A549 (cell line): Measurements from ENCODE around the gene IER5L. TPM values are rescaled to one million over a fixed set of nuclear protein-coding genes. Genes with fewer than 3 reads are reported as not detected.

Source experiments
- ATAC-seq, 2 experiments: fragments of 200-7000 bp in 1 of 2; fragments of >200 bp in 1 of 2; cut with Nextera tagmentation in 1 of 2; cut with Tn5 transposase in 1 of 2; 3 replicates each; pipeline versions ENCODE4 v1.8.0 to v1.9.1; 2018 to 2020; ENCODE audit warnings: mild to moderate bottlenecking in 1 of 2, moderate library complexity in 1 of 2
- CTCF ChIA-PET: fragments of 300-600 bp; sonication (Branson Sonifier 250); formaldehyde crosslinking; extraction: SDS; loops from one replicate; lab custom pipeline; 2021; ENCODE audit warnings: antibody characterized with exemption, inconsistent platforms; lab: Yijun Ruan, JAX
- POLR2A ChIA-PET: fragments of 350-600 bp; formaldehyde crosslinking; extraction: SDS; loops from one replicate; lab custom pipeline; 2021; ENCODE audit warnings: antibody characterized with exemption, inconsistent platforms; lab: Yijun Ruan, JAX
- DNase-seq, 2 experiments: peaks; one replicate each; pipeline versions ENCODE4 v3.0.0 to v3.0.0-alpha.2; 2011 to 2016; ENCODE audit warnings: low read depth in 1 of 2, low spot score in 1 of 2
- FAIRE-seq: peaks from 2 replicates; lab custom pipeline; 2011; peaks lifted over from hg19 to GRCh38; lab: Jason Lieb, UNC
- H3K27ac ChIP-seq, 2 experiments: fragments of >200 bp; sonication (Bioruptor Twin); formaldehyde crosslinking; 3 replicates each; pipeline ENCODE4 v1.5.1; 2016 to 2017
- H3K4me1 ChIP-seq: fragments of >200 bp; sonication (Bioruptor Twin); formaldehyde crosslinking; 3 replicates; pipeline ENCODE4 v1.6.1; 2016
- H3K4me2 ChIP-seq: fragments of >200 bp; sonication (Bioruptor Twin); formaldehyde crosslinking; 3 replicates; pipeline ENCODE4 v1.6.1; 2016
- H3K4me3 ChIP-seq: fragments of >200 bp; sonication (Bioruptor Twin); formaldehyde crosslinking; 3 replicates; pipeline ENCODE4 v1.5.1; 2016
- H3K9me3 ChIP-seq: fragments of >200 bp; sonication (Bioruptor Twin); formaldehyde crosslinking; 3 replicates; pipeline ENCODE4 v1.6.1; 2016
- CBX2 ChIP-seq: fragments of 200-600 bp; sonication (generic); IDR thresholded peaks from 2 replicates; pipeline ENCODE4 v1.6.1; 2016; ENCODE audit warnings: low read depth, mild to moderate bottlenecking, borderline replicate concordance
- CEBPB ChIP-seq, 2 experiments: fragments of >200 bp in 1 of 2; sonication (Bioruptor Twin) in 1 of 2; formaldehyde crosslinking in 1 of 2; IDR thresholded peaks; 2 replicates each; pipeline ENCODE4 v1.6.1; 2012 to 2016
- EHMT2 ChIP-seq: fragments of 200-600 bp; sonication (generic); IDR thresholded peaks from 2 replicates; pipeline ENCODE4 v1.6.1; 2016; ENCODE audit warnings: antibody characterized with exemption, low read depth, mild to moderate bottlenecking, moderate library complexity
- ESRRA ChIP-seq: fragments of 150-350 bp; IDR thresholded peaks from 2 replicates; pipeline ENCODE4 v1.6.1; 2014; ENCODE audit warnings: mild to moderate bottlenecking, low read length, borderline replicate concordance
- FOSB ChIP-seq: fragments of 250-450 bp; sonication (Bioruptor Pico); IDR thresholded peaks from 2 replicates; pipeline ENCODE4 v1.5.0; 2020; ENCODE audit warnings: mild to moderate bottlenecking, moderate library complexity
- HOXB13 ChIP-seq: fragments of 250-450 bp; sonication (Bioruptor Pico); IDR thresholded peaks from 2 replicates; pipeline ENCODE4 v1.5.0; 2020; ENCODE audit warnings: low read depth, mild to moderate bottlenecking, moderate library complexity
- JUN ChIP-seq, 2 experiments: fragments of >200 bp; sonication (Bioruptor Twin); formaldehyde crosslinking; IDR thresholded peaks; 2 replicates in 1 of 2; 3 replicates in 1 of 2; pipeline ENCODE4 v1.6.1; 2016 to 2017
- KDM5A ChIP-seq: fragments of 200-600 bp; sonication (generic); IDR thresholded peaks from 2 replicates; pipeline ENCODE4 v1.6.1; 2016; ENCODE audit warnings: antibody characterized with exemption, mild to moderate bottlenecking
- MAFK ChIP-seq: fragments of 450-650 bp; IDR thresholded peaks from 2 replicates; pipeline ENCODE4 v1.6.1; 2014; ENCODE audit not compliant: partially characterized antibody
- NFE2L2 ChIP-seq: fragments of 150-350 bp; conservative IDR thresholded peaks from 2 replicates; pipeline ENCODE4 v1.6.1; 2014; ENCODE audit warnings: low read length
- PHF8 ChIP-seq: fragments of 200-600 bp; sonication (generic); IDR thresholded peaks from 2 replicates; pipeline ENCODE4 v1.6.1; 2016; ENCODE audit warnings: low read depth, mild to moderate bottlenecking, antibody characterized with exemption, moderate library complexity, borderline replicate concordance
- POLR2A ChIP-seq: IDR thresholded peaks from 2 replicates; pipeline ENCODE4 v1.6.1; 2012; ENCODE audit warnings: mild to moderate bottlenecking, low read length
- POLR2AphosphoS2 ChIP-seq: conservative IDR thresholded peaks from 2 replicates; pipeline ENCODE4 v1.6.1; 2012; ENCODE audit warnings: low read length, improper control_type of control experiment, inconsistent platforms
- TFCP2L1 ChIP-seq: fragments of 250-450 bp; sonication (Bioruptor Pico); IDR thresholded peaks from 2 replicates; pipeline ENCODE4 v1.5.0; 2021; ENCODE audit warnings: mild to moderate bottlenecking
- USF2 ChIP-seq: fragments of 450-650 bp; IDR thresholded peaks from 2 replicates; pipeline ENCODE4 v1.6.1; 2014; ENCODE audit warnings: antibody characterized with exemption
- ZFP36 ChIP-seq: fragments of 450-650 bp; IDR thresholded peaks from 2 replicates; pipeline ENCODE4 v1.6.1; 2014; ENCODE audit warnings: borderline replicate concordance; ENCODE audit not compliant: partially characterized antibody
- ZNF302 ChIP-seq: fragments of 250-450 bp; sonication (Bioruptor Pico); IDR thresholded peaks from 2 replicates; pipeline ENCODE4 v1.9.0; 2021; ENCODE audit warnings: inconsistent platforms, mild to moderate bottlenecking, moderate library complexity
- ZSCAN20 ChIP-seq: fragments of 250-450 bp; sonication (Bioruptor Pico); IDR thresholded peaks from 2 replicates; pipeline ENCODE4 v1.8.0; 2022; ENCODE audit warnings: mild to moderate bottlenecking, moderate library complexity
- WGBS: methylation state at CpG from one replicate; pipeline ENCODE4 v1.1.6; 2017; ENCODE audit errors: missing lambda C conversion rate; 5-methylcytosine and 5-hydroxymethylcytosine counted together
- polyA plus RNA-seq, 4 experiments: library from polyadenylated mRNA; depleted of rRNA in 3 of 4; stranded (reverse); fragments of >200 nt; fragmentation: RNase III in 1 of 4; extraction: RNeasy Plus Mini Kit Qiagen cat#74134 plus additional on column Dnase treatment in 1 of 4; gene quantifications; 2 replicates in 3 of 4; 3 replicates in 1 of 4; pipeline ENCODE4 v1.2.3, GENCODE V29; 2011 to 2017
- TF ChIP-seq, protein P1 (sequence below): IDR thresholded peaks from 2 replicates; pipeline ENCODE4 v1.6.1; 2012; ENCODE audit warnings: low read depth, borderline replicate concordance
- TF ChIP-seq, protein P2 (sequence below): fragments of >200 bp; sonication (Bioruptor Twin); formaldehyde crosslinking; IDR thresholded peaks from 3 replicates; pipeline ENCODE4 v1.5.1; 2016

The IER5L gene
- polyA plus RNA-seq, 2 of the 4 experiments (the other 2 are of a cell fraction): 25.1 to 67.5 TPM

DNA sequence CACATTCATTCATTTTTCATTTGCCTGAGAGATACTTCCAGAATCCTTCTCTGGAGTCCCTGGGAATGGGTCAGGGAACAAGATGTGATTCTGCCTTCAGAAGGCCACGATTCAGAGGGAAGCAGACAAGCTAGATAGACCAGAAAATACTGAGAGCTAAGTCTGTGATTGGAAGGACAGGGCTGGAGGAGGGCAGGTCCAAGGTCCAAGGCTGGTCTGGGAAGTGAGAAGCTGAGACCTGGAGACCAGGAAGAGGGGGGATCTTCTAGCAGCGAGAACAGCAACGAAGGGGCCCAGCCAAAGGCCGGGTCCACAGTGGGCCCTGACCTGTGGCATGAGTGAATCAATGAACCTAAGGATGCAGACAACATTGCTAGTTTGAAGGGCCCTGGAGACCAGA lies 4.1 kb upstream of the IER5L start:
- Histone ChIP-seq H3K9me3 (peaks cover 4% of the 10 kb centered on the region), H3K27ac (peak overlapping the region; percentile 19 to 80; a peak in 4 of 6 replicates), H3K4me1 (peaks cover 71% of the 10 kb centered on the region), H3K4me3 (no peak overlapping the region), H3K4me2 (peak overlapping the region; percentile 11; the same call in 1 of the 3 replicates)
- ATAC-seq (no peak), DNase-seq (no peak), FAIRE-seq (no peak)
- CTCF ChIA-PET: interaction anchor here (0.5 to 38.0 kb wide), 17 partner anchors 9 to 442 kb away, joined by 3 to 1029 read pairs (median 4); no protein-coding TSS in a partner anchor
- 88% methylated on average over 4 of the region's 4 CpGs for WGBS
- POLR2A ChIA-PET: no interaction called here
- TF ChIP-seq NFE2L2 (no peak), FOSB (CRISPR knock-in tag) (no peak), EHMT2 (no peak), POLR2A (no peak), JUN (IDR thresholded peaks at IDR 0.05) (no peak), KDM5A (no peak), ZSCAN20 (no peak), TFCP2L1 (no peak), MAFK (no peak), HOXB13 (CRISPR knock-in tag) (no peak)

DNA sequence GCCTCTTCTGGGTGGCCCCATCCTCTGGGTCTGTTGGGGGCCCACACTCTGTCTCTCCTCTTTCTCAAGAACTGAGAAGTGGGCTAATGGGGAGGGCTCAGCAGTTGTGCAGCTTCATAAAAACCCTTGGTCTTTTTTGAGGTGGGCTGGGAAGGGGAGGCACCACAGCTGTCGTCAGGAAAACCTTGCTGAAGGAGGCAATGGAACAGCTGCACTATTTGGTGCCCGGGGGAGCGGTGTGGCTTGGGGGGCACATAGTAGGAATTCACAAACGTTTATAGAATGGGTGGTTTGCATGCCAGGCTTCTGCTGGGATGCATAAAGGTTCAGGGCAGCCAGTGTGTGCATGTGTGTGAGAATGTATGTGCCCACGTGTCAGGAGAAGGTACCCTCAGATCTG lies 3.2 kb upstream of the IER5L start:
- CTCF ChIA-PET: interaction anchor here (0.6 to 38.0 kb wide), 15 partner anchors 9 to 544 kb away, joined by 3 to 1029 read pairs (median 5); no protein-coding TSS in a partner anchor

GRCh38 chr9:129178568-129179382 lies 714 bp upstream of the IER5L start:
- H3K4me3 ChIP-seq: peak overlapping the region; percentile 87
- H3K9me3 ChIP-seq: no peaks in the 10 kb centered on the region
- peak overlapping the region; percentile 58 to 86 for H3K27ac ChIP-seq
- H3K4me1 ChIP-seq: peaks cover 55% of the 10 kb centered on the region
- ATAC-seq: no peak
- ChIA-PET POLR2A (interaction anchor here (0.5 to 7.3 kb wide), 52 partner anchors 9 to 446 kb away, joined by 3 to 171 read pairs (median 4); partner anchors contain the start of gene NTMT1), CTCF (interaction anchor here (0.6 to 38.0 kb wide), 15 partner anchors 9 to 446 kb away, joined by 3 to 1029 read pairs (median 4); no protein-coding TSS in a partner anchor)
- no peak for FAIRE-seq
- DNase-seq: no peak
- TF ChIP-seq, protein P1, sequence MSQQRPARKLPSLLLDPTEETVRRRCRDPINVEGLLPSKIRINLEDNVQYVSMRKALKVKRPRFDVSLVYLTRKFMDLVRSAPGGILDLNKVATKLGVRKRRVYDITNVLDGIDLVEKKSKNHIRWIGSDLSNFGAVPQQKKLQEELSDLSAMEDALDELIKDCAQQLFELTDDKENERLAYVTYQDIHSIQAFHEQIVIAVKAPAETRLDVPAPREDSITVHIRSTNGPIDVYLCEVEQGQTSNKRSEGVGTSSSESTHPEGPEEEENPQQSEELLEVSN: peak; percentile 2; the same call in 1 of the 2 replicates
- no peak for TF ChIP-seq POLR2A
- peak overlapping the region; percentile 94 for H3K4me2 ChIP-seq
- 45% methylated on average over 30 of the region's 45 CpGs for WGBS

More for the DNA sequence above, 3.2 kb upstream of the IER5L start:
- Histone ChIP-seq H3K4me1 (peaks cover 71% of the 10 kb centered on the region), H3K4me2 (0 out of 3 replicates have a peak overlapping the region, but pooled peaks have one; percentile 24), H3K9me3 (no peaks in the 10 kb centered on the region), H3K27ac (peak overlapping the region; percentile 19 to 80; a peak in 5 of 6 replicates), H3K4me3 (no peak overlapping the region)
- WGBS: 75% methylated on average over 5 of the region's 5 CpGs
- no peak for TF ChIP-seq POLR2AphosphoS2
- TF ChIP-seq, protein P2, sequence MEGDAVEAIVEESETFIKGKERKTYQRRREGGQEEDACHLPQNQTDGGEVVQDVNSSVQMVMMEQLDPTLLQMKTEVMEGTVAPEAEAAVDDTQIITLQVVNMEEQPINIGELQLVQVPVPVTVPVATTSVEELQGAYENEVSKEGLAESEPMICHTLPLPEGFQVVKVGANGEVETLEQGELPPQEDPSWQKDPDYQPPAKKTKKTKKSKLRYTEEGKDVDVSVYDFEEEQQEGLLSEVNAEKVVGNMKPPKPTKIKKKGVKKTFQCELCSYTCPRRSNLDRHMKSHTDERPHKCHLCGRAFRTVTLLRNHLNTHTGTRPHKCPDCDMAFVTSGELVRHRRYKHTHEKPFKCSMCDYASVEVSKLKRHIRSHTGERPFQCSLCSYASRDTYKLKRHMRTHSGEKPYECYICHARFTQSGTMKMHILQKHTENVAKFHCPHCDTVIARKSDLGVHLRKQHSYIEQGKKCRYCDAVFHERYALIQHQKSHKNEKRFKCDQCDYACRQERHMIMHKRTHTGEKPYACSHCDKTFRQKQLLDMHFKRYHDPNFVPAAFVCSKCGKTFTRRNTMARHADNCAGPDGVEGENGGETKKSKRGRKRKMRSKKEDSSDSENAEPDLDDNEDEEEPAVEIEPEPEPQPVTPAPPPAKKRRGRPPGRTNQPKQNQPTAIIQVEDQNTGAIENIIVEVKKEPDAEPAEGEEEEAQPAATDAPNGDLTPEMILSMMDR: no peak
- no peak for TF ChIP-seq PHF8
- TF ChIP-seq CBX2: no peak
- TF ChIP-seq USF2: no peak
- TF ChIP-seq TFCP2L1: no peak
- TF ChIP-seq ESRRA: no peak
- TF ChIP-seq ZNF302: no peak
- TF ChIP-seq ZFP36: no peak
- no peak for TF ChIP-seq CEBPB (IDR thresholded peaks at IDR 0.05)
- FAIRE-seq: no peak
- ATAC-seq: no peak
- no peak for DNase-seq
- POLR2A ChIA-PET: interaction anchor here (0.6 kb wide), 1 partner anchor 315 kb away, joined by 3 read pairs; no protein-coding TSS in a partner anchor
